Dermis blood vessel endothelial cell (primary cell): ENCODE measurements around the gene SH2D7. TPM values are rescaled to one million over a fixed set of nuclear protein-coding genes. Genes with fewer than 3 reads are reported as not detected.

Experiments
- DNase-seq: peaks from one replicate; pipeline ENCODE4 v3.0.0; 2010
- total RNA-seq: library from RNA; depleted of rRNA; stranded (reverse); fragments of >200 nt; gene quantifications from 2 replicates; pipeline ENCODE4 v1.2.3, GENCODE V29; 2014

SH2D7 gene
- total RNA-seq, 1 donor from 2014 or later, result not detected

DNA sequence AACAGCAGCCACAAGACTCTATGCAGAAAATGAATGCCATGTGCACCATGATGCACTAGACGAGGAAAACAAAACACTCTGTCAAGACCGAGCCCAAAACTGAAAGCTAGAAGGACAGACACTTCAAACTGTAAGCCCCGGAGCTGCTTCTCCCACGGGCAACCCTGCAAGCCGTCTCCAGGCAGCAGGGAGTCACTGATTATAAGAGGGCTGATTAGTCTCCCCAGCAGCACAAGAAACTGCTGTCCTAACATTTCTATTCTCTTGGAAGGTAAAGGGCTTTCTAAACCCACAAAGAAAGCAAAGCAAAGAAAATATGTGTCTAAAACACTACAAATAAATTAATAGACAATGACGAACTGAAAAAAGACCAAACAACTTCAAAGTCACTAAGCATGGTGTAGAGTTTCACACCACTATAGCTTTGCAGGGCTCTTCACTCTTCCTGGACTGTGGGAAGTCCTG lies 30.4 kb upstream of the SH2D7 start:
- no peak for DNase-seq

DNA sequence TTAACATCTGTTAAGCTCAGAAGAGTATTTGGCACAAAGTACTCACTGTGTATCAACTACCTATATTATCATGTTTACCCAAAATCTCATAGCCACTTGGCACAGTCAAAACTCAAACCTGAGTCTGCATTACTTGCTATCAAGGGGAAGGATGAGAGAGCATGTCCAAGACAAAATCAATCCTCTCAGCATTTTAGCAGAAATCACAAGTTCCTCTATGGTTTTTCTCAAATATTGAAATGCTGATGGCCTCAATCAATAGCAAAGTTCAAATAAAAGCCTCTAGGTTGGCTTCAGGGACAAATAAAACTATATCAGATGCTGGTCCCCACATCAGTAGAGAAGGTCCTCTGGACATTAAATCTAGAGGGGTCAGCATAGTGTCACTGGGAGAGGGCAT lies 29.1 kb upstream of the SH2D7 start:
- DNase-seq, result no peak

DNA sequence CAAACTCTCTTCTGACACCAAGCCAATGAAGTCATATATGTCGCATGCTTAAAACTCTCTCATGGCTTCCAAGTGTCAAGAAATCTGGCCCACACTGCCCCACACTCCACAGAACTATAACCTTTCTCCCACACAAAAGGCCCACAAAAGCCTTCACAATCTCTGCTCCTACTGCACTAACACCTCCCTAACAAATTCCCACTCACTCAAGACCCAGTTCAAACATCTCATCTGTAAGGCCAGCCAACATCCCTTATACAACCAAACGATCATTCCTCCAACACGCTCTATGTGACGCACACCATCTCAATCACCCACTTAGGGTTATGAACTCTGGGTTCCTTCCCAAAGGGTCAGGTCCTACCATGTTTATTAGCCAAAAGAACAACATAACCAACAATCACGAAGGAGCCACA lies 28.4 kb upstream of the SH2D7 start:
- no peak for DNase-seq

GRCh38 chr15:78064544-78064943 lies 27.8 kb upstream of the SH2D7 start:
- no peak for DNase-seq

DNA sequence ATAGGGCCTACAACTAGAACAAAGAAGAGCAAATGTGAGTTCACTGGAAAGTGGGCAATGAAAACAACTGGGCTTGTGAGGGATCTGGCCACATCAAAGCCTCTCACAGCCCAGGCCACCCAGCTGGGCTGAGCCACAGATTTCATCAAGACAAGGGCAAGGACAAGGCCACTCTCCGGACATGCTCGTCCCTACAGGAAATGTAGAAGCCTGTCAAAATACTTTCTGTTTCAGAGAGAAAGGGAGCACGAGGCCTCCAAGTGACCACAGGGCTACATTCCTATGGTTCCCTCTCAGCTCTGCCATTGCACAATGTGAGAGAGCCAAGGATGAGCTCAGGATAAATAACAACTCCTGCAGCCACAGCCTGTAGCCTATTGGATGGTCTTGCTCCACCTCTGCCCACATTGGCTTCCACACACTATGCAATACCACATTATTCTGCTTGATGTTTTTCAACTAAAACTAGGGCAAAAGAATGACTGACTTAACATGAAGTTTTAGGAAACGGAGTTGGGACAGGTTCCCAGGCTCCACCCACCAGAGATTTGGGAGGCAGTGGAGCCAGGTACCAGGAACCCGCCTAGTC lies 27.0 kb upstream of the SH2D7 start:
- peak; percentile 65 for DNase-seq

DNA sequence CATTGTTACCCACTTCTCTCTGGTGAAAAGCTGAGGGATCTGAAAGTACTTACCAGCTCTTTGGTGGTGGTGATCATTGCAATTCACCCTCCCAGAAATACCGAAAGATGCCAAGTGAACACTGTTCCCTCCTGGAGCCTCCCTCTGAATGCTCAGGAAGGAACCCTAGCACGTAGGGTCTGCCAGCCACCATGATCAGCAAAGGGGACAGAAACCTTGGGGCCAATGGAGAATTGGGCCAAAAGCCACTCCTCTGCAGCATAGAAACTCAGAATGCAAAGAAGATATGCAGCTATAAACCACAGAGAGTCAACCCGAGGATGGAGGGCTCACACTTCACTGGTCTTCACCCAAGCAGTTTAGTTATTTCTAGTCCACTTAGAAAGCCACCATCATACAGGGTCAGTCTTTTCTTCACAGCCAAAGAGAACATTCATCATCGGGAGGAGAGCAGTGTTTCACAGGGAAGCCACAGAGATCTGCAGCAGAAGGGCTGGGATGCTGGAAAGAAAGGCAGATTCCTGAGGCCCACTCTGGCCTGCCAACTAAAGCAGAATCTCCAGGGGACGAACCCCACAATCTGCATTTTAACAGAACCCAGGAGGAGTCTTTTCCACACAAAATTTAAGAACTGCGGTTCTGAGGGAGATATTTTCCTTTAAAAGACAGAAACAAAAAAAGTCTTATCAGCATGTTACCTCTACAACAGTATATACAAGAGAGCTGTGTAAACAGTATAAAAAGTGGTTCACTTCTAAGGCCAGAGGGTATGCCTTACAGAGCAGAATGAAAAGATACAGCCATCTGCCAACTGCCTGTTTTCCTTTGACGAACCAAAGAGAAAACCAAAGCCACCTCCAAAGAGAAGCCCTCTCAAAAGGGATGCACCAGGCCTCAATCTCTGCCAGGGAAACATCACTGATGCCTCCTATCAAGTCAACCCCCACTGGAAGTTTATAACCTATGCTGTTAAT lies 26.1 kb upstream of the SH2D7 start:
- DNase-seq, result no peak

GRCh38 chr15:78067328-78068228 lies 24.8 kb upstream of the SH2D7 start:
- peak; percentile 56 for DNase-seq

- DNase-seq, result peak; percentile 84
These were observed 23.3 kb upstream of the SH2D7 start for GRCh38 chr15:78069052-78069414.

GRCh38 chr15:78069462-78070029 lies 22.8 kb upstream of the SH2D7 start:
- no peak for DNase-seq

- DNase-seq, result peak; percentile 62
These were observed 22.2 kb upstream of the SH2D7 start for GRCh38 chr15:78070049-78070700.

DNA sequence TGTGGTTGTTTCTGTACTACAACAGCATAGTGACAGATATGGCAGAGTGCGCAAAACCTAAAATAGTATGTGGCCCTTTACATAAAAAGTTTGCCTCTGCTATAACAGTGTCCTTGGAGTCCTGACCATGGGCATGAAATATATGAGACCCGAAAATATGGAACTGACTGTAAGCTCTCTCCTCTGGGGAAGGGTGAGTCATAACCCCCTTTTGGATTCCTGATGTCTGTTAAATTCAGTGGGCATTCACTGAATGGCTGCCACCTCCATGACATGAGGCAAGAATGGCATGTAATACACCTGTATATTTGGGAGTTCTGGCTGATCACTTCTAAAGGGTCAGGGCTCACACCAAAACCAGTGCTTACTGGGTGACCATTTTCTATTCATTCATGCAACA lies 21.0 kb upstream of the SH2D7 start:
- no peak for DNase-seq

DNA sequence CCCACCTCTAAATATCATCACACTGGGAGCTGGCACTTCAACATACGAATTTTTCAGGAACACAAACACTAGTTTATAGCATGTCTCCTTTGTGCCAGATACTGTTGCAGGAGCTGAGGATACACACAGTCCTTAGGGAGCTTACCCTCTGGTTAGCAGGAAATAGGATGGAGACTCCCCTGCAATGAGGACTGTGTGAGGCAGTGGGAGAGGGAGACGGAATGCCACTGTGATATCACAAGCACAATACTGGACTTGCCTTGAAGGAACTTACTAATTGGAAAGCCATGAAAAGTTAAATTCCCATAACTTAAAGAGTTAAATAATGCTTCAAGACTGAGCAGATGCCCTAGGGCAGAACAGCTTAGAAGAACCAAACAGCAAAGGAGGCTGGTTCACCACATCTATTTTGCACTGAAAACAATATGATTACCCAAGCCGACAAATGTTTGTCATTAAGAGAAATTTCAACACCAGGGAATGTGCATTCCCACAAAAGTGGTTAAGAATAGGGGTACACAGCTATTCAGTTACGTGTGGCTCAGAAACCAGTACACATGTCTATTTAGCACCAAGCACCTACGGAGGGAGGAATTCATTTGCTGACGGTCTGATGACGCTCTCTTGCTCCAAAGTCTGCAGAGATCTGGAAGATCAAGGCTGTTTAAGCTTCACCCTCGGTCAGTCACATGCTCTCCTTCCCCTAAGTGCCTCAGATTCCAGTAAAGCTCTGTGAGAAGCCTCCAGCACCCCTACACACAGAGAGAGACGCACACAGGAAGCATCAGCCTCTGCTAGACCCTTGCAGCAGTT lies 20.1 kb upstream of the SH2D7 start:
- DNase-seq, result no peak

- no peak for DNase-seq
These were observed 19.1 kb upstream of the SH2D7 start for GRCh38 chr15:78073046-78073787.

DNA sequence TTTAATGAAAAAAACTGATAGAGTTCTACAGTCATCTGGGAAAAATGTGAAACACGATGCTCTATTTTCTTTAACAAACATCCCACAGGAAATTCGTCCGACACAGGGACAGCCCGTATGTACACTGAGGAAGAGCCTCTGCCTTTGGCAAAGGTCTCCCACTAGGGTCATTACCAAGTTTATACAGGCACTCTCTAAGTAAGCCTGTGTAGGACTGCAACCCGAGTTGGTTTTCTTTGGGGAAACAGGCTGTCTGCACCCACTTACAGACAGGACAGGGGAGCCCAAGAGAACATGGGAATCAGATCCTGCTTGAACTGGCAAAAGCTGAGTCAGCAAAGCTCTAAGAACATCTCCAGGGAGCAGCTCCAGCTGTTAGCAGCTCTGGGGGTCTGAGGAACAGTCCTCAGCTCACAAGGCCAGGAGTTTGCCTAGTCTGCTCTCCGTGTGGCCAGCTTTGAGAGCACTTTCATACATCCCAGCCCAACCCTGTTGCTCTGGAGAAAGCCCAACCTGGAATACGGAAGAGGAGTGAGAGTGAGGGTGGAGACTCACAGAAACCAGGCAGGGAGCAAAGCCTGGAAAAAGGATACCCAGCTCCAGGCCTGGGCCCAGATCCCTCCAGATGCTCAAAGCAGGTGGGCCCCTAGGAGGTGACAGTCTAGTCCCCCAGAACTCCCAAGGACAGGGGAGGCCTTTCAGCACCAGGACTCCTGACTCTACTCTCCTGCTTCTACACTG lies 16.7 kb upstream of the SH2D7 start:
- peak; percentile 85 for DNase-seq

DNA sequence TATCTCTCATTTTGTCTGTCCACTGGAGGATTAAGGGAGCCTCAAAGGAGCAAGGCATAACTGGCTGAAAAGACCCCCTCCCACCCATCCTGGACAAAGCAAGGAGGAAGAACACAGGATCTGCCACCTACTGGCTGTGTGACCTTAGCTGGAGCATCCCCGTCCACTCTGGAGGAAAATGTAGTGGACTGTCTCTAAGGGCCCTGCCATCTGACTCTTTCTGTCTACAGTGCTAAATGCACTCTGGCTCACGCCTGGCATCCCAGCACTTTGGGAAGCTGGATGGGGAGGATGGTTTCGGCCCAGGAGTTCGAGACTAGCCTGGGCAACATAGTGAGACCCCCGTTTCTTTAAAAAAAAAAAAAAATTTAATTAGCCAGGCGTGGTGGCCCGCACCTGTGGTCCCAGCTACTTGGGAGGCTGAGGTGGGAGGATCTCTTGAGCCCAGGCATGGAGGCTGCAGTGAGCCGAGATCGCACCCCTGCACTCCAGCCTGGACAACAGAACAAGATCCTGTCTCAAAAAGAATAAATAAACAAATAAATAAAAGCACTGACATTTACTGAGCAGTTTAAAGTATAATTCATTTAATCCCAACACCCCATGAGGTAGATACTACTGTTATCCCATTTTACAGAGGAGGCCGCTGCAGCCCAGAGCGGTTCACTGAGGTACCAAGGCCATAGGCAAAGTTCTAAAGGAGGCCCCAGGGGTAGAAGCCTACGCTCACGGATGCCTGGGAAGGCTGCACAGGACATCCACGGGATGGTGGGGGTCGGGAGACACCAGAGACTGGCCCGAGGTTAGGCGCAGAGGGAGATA lies 15.9 kb upstream of the SH2D7 start:
- DNase-seq, result no peak

GRCh38 chr15:78077053-78077870 lies 15.1 kb upstream of the SH2D7 start, which contains the start of gene TBC1D2B:
TSS of gene TBC1D2B (minus strand) at chr15:78077711. CDS start at chr15:78077652, 59 bp downstream.
- DNase-seq, result peak; percentile 69

- DNase-seq, result no peak
These were observed 14.5 kb upstream of the SH2D7 start for GRCh38 chr15:78077871-78078210.
